NB4 (cell line): ENCODE results near the gene HLCS.

Experiments
- DNase-seq: peaks from one replicate; pipeline ENCODE4 v3.0.0; 2010; ENCODE audit warnings: low read depth
- H3K4me3 ChIP-seq: one replicate; pipeline ENCODE4 v1.5.1; 2011; ENCODE audit warnings: mild to moderate bottlenecking, low read depth, low read length, moderate library complexity
- CTCF ChIP-seq: IDR thresholded peaks from one replicate; pipeline ENCODE4 v1.5.1; 2012; ENCODE audit warnings: low read depth, low read length
- MAX ChIP-seq: IDR thresholded peaks from 2 replicates; pipeline ENCODE4 v1.6.1; 2011; ENCODE audit warnings: low read depth, low read length
- MYC ChIP-seq: IDR thresholded peaks from 2 replicates; pipeline ENCODE4 v1.6.1; 2011; ENCODE audit warnings: low read depth, low read length
- POLR2A ChIP-seq: IDR thresholded peaks from 2 replicates; pipeline ENCODE4 v1.6.1; 2011; ENCODE audit warnings: mild to moderate bottlenecking; ENCODE audit not compliant: insufficient read length; ENCODE audit errors: extremely low read depth

The HLCS gene

GRCh38 chr21:36830100-36830499 lies 136.4 kb downstream of the HLCS start:
- TF ChIP-seq CTCF (no peak), MYC (no peak), POLR2A (no peak), MAX (no peak)
- H3K4me3 ChIP-seq = no peak overlapping the region
- no peak for DNase-seq

- H3K4me3 ChIP-seq = no peak overlapping the region
- TF ChIP-seq MAX (no peak), POLR2A (no peak), MYC (no peak)
- no peak for DNase-seq
Measured at GRCh38 chr21:36828891-36829515, 137.5 kb downstream of the HLCS start.

- no peak for DNase-seq
- no peak for TF ChIP-seq MYC
- TF ChIP-seq MAX = no peak
- no peak for TF ChIP-seq CTCF
- no peak for TF ChIP-seq POLR2A
- no peak overlapping the region for H3K4me3 ChIP-seq
Measured at GRCh38 chr21:36828208-36828607, 138.3 kb downstream of the HLCS start.

- TF ChIP-seq MYC (no peak), CTCF (no peak), POLR2A (no peak), MAX (no peak)
- no peak overlapping the region for H3K4me3 ChIP-seq
- DNase-seq = no peak
Measured at GRCh38 chr21:36825658-36826057, 140.8 kb downstream of the HLCS start.

GRCh38 chr21:36821032-36821299 lies 145.5 kb downstream of the HLCS start:
- DNase-seq = no peak
- peak; percentile 86 for TF ChIP-seq MAX
- TF ChIP-seq POLR2A = no peak
- no peak overlapping the region for H3K4me3 ChIP-seq

- peak; percentile 18 for DNase-seq
- no peak for TF ChIP-seq MAX
- TF ChIP-seq MYC = no peak
- TF ChIP-seq CTCF = no peak
- TF ChIP-seq POLR2A = no peak
- H3K4me3 ChIP-seq = no peak overlapping the region
Measured at GRCh38 chr21:36820176-36821031, 146.1 kb downstream of the HLCS start.
